HG03520 (cell line): ENCODE data around the gene SAFB.

ENCODE experiments used
- ATAC-seq: cut with Tn5 transposase; IDR thresholded peaks from one replicate; pipeline ENCODE4 v1.9.1; 2021; ENCODE audit warnings: mild to moderate bottlenecking, moderate library complexity; ENCODE audit not compliant: unreplicated experiment

The SAFB gene

GRCh38 chr19:5622465-5623396, at the start of gene SAFB, which contains the start of gene SAFB2:
SAFB (plus strand) TSS chr19:5623083; CDS start chr19:5623206, 123 bp downstream.
SAFB2 (minus strand) TSS chr19:5622776; CDS start chr19:5622715, 61 bp downstream.
- peak; percentile 69 for ATAC-seq

- no peak for ATAC-seq
Observed at GRCh38 chr19:5575590-5575989, 47.3 kb upstream of the SAFB start.

- ATAC-seq, result no peak
Observed at GRCh38 chr19:5578097-5578846, 44.6 kb upstream of the SAFB start.

- ATAC-seq, result no peak
Observed at GRCh38 chr19:5579286-5579685, 43.6 kb upstream of the SAFB start.

- no peak for ATAC-seq
Observed at GRCh38 chr19:5579697-5580096, 43.2 kb upstream of the SAFB start.

GRCh38 chr19:5580161-5580571, 42.7 kb upstream of the SAFB start:
- ATAC-seq, result no peak

- ATAC-seq, result no peak
Observed at GRCh38 chr19:5585461-5586299, 37.2 kb upstream of the SAFB start.

- no peak for ATAC-seq
Observed at GRCh38 chr19:5586300-5587070, 36.4 kb upstream of the SAFB start.

- ATAC-seq, result no peak
Observed at GRCh38 chr19:5587071-5587455, 35.8 kb upstream of the SAFB start.

GRCh38 chr19:5587661-5588060, 35.2 kb upstream of the SAFB start:
- ATAC-seq, result no peak

GRCh38 chr19:5588441-5588840, 34.4 kb upstream of the SAFB start:
- no peak for ATAC-seq

- ATAC-seq, result no peak
Observed at GRCh38 chr19:5588906-5589676, 33.8 kb upstream of the SAFB start.

GRCh38 chr19:5590151-5590864, 32.6 kb upstream of the SAFB start:
- ATAC-seq, result no peak

GRCh38 chr19:5590865-5591154, 32.1 kb upstream of the SAFB start:
- ATAC-seq, result no peak

GRCh38 chr19:5591476-5591875, 31.4 kb upstream of the SAFB start:
- ATAC-seq, result no peak

GRCh38 chr19:5592531-5593342, 30.1 kb upstream of the SAFB start:
- ATAC-seq, result no peak

GRCh38 chr19:5593343-5594255, 29.3 kb upstream of the SAFB start:
- ATAC-seq, result no peak
